ENCODE data around the gene DKKL1.

DKKL1 gene

GRCh38 chr19:49415102-49415809 is 51.6 kb downstream of the DKKL1 start:
- Histone ChIP-seq H3K27ac (ENCODE audit: low read depth, low read length) (no peak overlapping the region), H2AFZ (ENCODE audit: low read length, unreplicated experiment) (no peak overlapping the region), H3K4me3 (ENCODE audit: low read depth, low read length) (no peak overlapping the region), H3K4me1 (ENCODE audit: control insufficient read depth, insufficient read depth, low read length, unreplicated experiment) (no peaks in the 10 kb centered on the region), H3K79me2 (ENCODE audit: control insufficient read depth, insufficient read depth, low read length, unreplicated experiment) (no peaks in the 10 kb centered on the region), H3K27me3 (ENCODE audit: insufficient read depth, low read length) (peaks cover 33% of the 10 kb centered on the region), H3K36me3 (ENCODE audit: insufficient read depth, low read length) (no peaks in the 10 kb centered on the region)

GRCh38 chr19:49415810-49416200 is 52.1 kb downstream of the DKKL1 start:
- Histone ChIP-seq H3K27me3 (ENCODE audit: insufficient read depth, low read length) (peaks cover 38% of the 10 kb centered on the region), H3K27ac (ENCODE audit: low read depth, low read length) (no peak overlapping the region)

GRCh38 chr19:49417088-49417487 is 53.4 kb downstream of the DKKL1 start:
- H3K27me3 ChIP-seq (ENCODE audit: insufficient read depth, low read length), result peaks cover 49% of the 10 kb centered on the region

More at GRCh38 chr19:49415810-49416200, 52.1 kb downstream of the DKKL1 start:
- Histone ChIP-seq H3K4me1 (ENCODE audit: control insufficient read depth, insufficient read depth, low read length, unreplicated experiment) (no peaks in the 10 kb centered on the region), H2AFZ (ENCODE audit: low read length, unreplicated experiment) (no peak overlapping the region), H3K36me3 (ENCODE audit: insufficient read depth, low read length) (no peaks in the 10 kb centered on the region), H3K4me3 (ENCODE audit: low read depth, low read length) (no peak overlapping the region), H3K79me2 (ENCODE audit: control insufficient read depth, insufficient read depth, low read length, unreplicated experiment) (no peaks in the 10 kb centered on the region)

GRCh38 chr19:49418511-49418910 is 54.8 kb downstream of the DKKL1 start:
- Histone ChIP-seq H3K4me1 (ENCODE audit: control insufficient read depth, insufficient read depth, low read length, unreplicated experiment) (peaks cover 6% of the 10 kb centered on the region), H2AFZ (ENCODE audit: low read length, unreplicated experiment) (no peak overlapping the region), H3K79me2 (ENCODE audit: control insufficient read depth, insufficient read depth, low read length, unreplicated experiment) (no peaks in the 10 kb centered on the region), H3K27me3 (ENCODE audit: insufficient read depth, low read length) (peaks cover 62% of the 10 kb centered on the region), H3K36me3 (ENCODE audit: insufficient read depth, low read length) (no peaks in the 10 kb centered on the region), H3K4me3 (ENCODE audit: low read depth, low read length) (no peak overlapping the region), H3K27ac (ENCODE audit: low read depth, low read length) (no peak overlapping the region)

More at GRCh38 chr19:49417088-49417487, 53.4 kb downstream of the DKKL1 start:
- no peak overlapping the region for H3K4me3 ChIP-seq (ENCODE audit: low read depth, low read length)
- no peaks in the 10 kb centered on the region for H3K36me3 ChIP-seq (ENCODE audit: insufficient read depth, low read length)
- H2AFZ ChIP-seq (ENCODE audit: low read length, unreplicated experiment), result no peak overlapping the region
- peaks cover 6% of the 10 kb centered on the region for H3K4me1 ChIP-seq (ENCODE audit: control insufficient read depth, insufficient read depth, low read length, unreplicated experiment)
- H3K79me2 ChIP-seq (ENCODE audit: control insufficient read depth, insufficient read depth, low read length, unreplicated experiment), result no peaks in the 10 kb centered on the region
- H3K27ac ChIP-seq (ENCODE audit: low read depth, low read length), result no peak overlapping the region

GRCh38 chr19:49419173-49419572 is 55.5 kb downstream of the DKKL1 start:
- H3K27me3 ChIP-seq (ENCODE audit: insufficient read depth, low read length), result peaks cover 68% of the 10 kb centered on the region
- H2AFZ ChIP-seq (ENCODE audit: low read length, unreplicated experiment), result no peak overlapping the region
- peaks cover 6% of the 10 kb centered on the region for H3K4me1 ChIP-seq (ENCODE audit: control insufficient read depth, insufficient read depth, low read length, unreplicated experiment)
- H3K4me3 ChIP-seq (ENCODE audit: low read depth, low read length), result no peak overlapping the region
- H3K79me2 ChIP-seq (ENCODE audit: control insufficient read depth, insufficient read depth, low read length, unreplicated experiment), result no peaks in the 10 kb centered on the region
- H3K27ac ChIP-seq (ENCODE audit: low read depth, low read length), result no peak overlapping the region
- no peaks in the 10 kb centered on the region for H3K36me3 ChIP-seq (ENCODE audit: insufficient read depth, low read length)

- Histone ChIP-seq H3K36me3 (ENCODE audit: insufficient read depth, low read length) (no peaks in the 10 kb centered on the region), H3K27me3 (ENCODE audit: insufficient read depth, low read length) (peaks cover 68% of the 10 kb centered on the region), H3K79me2 (ENCODE audit: control insufficient read depth, insufficient read depth, low read length, unreplicated experiment) (no peaks in the 10 kb centered on the region), H3K4me3 (ENCODE audit: low read depth, low read length) (no peak overlapping the region), H3K27ac (ENCODE audit: low read depth, low read length) (no peak overlapping the region), H3K4me1 (ENCODE audit: control insufficient read depth, insufficient read depth, low read length, unreplicated experiment) (peaks cover 6% of the 10 kb centered on the region), H2AFZ (ENCODE audit: low read length, unreplicated experiment) (no peak overlapping the region)
These were observed 56.5 kb downstream of the DKKL1 start for GRCh38 chr19:49420227-49420626.

- H2AFZ ChIP-seq (ENCODE audit: low read length, unreplicated experiment), result no peak overlapping the region
- peaks cover 11% of the 10 kb centered on the region for H3K4me1 ChIP-seq (ENCODE audit: control insufficient read depth, insufficient read depth, low read length, unreplicated experiment)
- peaks cover 73% of the 10 kb centered on the region for H3K27me3 ChIP-seq (ENCODE audit: insufficient read depth, low read length)
- H3K27ac ChIP-seq (ENCODE audit: low read depth, low read length), result no peak overlapping the region
- H3K79me2 ChIP-seq (ENCODE audit: control insufficient read depth, insufficient read depth, low read length, unreplicated experiment), result no peaks in the 10 kb centered on the region
- no peaks in the 10 kb centered on the region for H3K36me3 ChIP-seq (ENCODE audit: insufficient read depth, low read length)
- peak overlapping the region; percentile 56 for H3K4me3 ChIP-seq (ENCODE audit: low read depth, low read length)
These were observed 57.6 kb downstream of the DKKL1 start for GRCh38 chr19:49421039-49421877.

- peaks cover 79% of the 10 kb centered on the region for H3K27me3 ChIP-seq (ENCODE audit: insufficient read depth, low read length)
These were observed 58.2 kb downstream of the DKKL1 start for GRCh38 chr19:49421878-49422202.

GRCh38 chr19:49422407-49423070 is 58.9 kb downstream of the DKKL1 start:
- H3K27me3 ChIP-seq (ENCODE audit: insufficient read depth, low read length), result peaks cover 79% of the 10 kb centered on the region
- H3K4me3 ChIP-seq (ENCODE audit: low read depth, low read length), result peak overlapping the region; percentile 65
- no peaks in the 10 kb centered on the region for H3K36me3 ChIP-seq (ENCODE audit: insufficient read depth, low read length)
- no peaks in the 10 kb centered on the region for H3K79me2 ChIP-seq (ENCODE audit: control insufficient read depth, insufficient read depth, low read length, unreplicated experiment)
- no peak overlapping the region for H3K27ac ChIP-seq (ENCODE audit: low read depth, low read length)
- peaks cover 13% of the 10 kb centered on the region for H3K4me1 ChIP-seq (ENCODE audit: control insufficient read depth, insufficient read depth, low read length, unreplicated experiment)
- no peak overlapping the region for H2AFZ ChIP-seq (ENCODE audit: low read length, unreplicated experiment)

More at GRCh38 chr19:49421878-49422202, 58.2 kb downstream of the DKKL1 start:
- H3K4me3 ChIP-seq (ENCODE audit: low read depth, low read length), result no peak overlapping the region
- H3K36me3 ChIP-seq (ENCODE audit: insufficient read depth, low read length), result no peaks in the 10 kb centered on the region
- H3K4me1 ChIP-seq (ENCODE audit: control insufficient read depth, insufficient read depth, low read length, unreplicated experiment), result peaks cover 13% of the 10 kb centered on the region
- H3K27ac ChIP-seq (ENCODE audit: low read depth, low read length), result no peak overlapping the region
- H3K79me2 ChIP-seq (ENCODE audit: control insufficient read depth, insufficient read depth, low read length, unreplicated experiment), result no peaks in the 10 kb centered on the region
- H2AFZ ChIP-seq (ENCODE audit: low read length, unreplicated experiment), result no peak overlapping the region

GRCh38 chr19:49423071-49423984 is 59.7 kb downstream of the DKKL1 start, which contains the start of gene PTH2:
TSS of gene PTH2 (minus strand) at chr19:49423441. CDS start at chr19:49423339, 102 bp downstream.
- Histone ChIP-seq H3K4me3 (ENCODE audit: low read depth, low read length) (peak within 1 kb of the TSS; percentile 65), H3K36me3 (ENCODE audit: insufficient read depth, low read length) (no peaks in the 10 kb centered on the region), H3K27me3 (ENCODE audit: insufficient read depth, low read length) (peaks cover 79% of the 10 kb centered on the region), H3K4me1 (ENCODE audit: control insufficient read depth, insufficient read depth, low read length, unreplicated experiment) (peaks cover 13% of the 10 kb centered on the region), H2AFZ (ENCODE audit: low read length, unreplicated experiment) (no peak within 1 kb of the TSS), H3K79me2 (ENCODE audit: control insufficient read depth, insufficient read depth, low read length, unreplicated experiment) (no peaks in the 10 kb centered on the region), H3K27ac (ENCODE audit: low read depth, low read length) (no peak within 1 kb of the TSS)

Data from ACC112 (cell line).